Measurements from ENCODE around the gene SPA17.

SPA17 gene

DNA sequence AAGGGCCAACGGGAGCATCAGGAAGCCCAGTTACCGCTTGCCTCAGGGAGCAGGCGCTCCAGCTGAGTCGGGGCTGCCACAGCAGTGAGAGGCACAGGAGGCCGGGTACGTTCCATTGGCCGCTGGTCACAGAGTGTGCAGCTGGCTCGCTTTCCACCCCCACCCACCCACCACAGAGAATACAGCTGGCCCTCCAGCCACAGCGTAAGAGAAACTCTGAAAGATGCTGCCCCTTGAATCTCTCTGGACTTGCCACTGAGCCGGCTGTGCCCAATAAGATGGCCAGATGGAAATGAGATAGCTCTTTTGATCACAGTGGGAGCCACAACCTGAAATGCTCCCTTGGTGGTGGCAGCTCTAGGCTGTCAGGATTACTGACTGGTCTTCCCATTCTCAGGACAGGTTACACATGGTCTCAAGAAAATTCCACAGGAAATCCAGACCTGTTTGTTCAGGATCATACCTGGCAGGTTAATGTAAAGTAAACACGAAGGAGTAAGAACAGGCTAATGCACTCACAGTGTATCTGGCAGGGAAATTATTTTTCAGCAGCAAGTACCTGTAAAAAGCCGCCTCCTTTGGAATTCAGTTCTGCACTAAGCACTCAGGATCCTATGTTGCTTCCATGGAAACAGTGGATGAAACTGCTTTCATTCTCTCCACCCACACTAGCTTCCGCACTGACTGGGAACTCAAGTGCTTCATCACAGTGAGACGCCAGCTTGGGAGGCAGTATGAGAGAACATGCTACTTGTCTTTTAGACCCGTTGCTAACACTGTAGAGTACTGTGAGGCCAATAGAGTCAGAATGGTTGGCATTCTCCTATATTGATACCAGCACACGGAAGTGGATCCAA lies 16.7 kb upstream of the SPA17 start:
- no peaks in the 10 kb centered on the region for H3K9me2 ChIP-seq (replicated peaks; ENCODE audit: low read depth, low read length)
- H3K27me3 ChIP-seq (ENCODE audit: insufficient read depth, low read length, poor library complexity, severe bottlenecking): no peaks in the 10 kb centered on the region
- H2AFZ ChIP-seq (ENCODE audit: low read length): no peak overlapping the region
- no peaks in the 10 kb centered on the region for H3K9me3 ChIP-seq (ENCODE audit: insufficient read depth, low read depth, low read length)
- H3K79me2 ChIP-seq (ENCODE audit: insufficient read depth, low read length): no peaks in the 10 kb centered on the region
- no peaks in the 10 kb centered on the region for H3K36me3 ChIP-seq (ENCODE audit: insufficient read depth, low read length)
- H4K20me1 ChIP-seq (ENCODE audit: insufficient read depth, low read length, poor library complexity, severe bottlenecking): no peaks in the 10 kb centered on the region
- no peak overlapping the region for H3K4me3 ChIP-seq (ENCODE audit: low read length, poor library complexity, severe bottlenecking)
- TF ChIP-seq EZH2phosphoT487 (IDR thresholded peaks at IDR 0.05; ENCODE audit: borderline replicate concordance): no peak
- TF ChIP-seq, protein P1, sequence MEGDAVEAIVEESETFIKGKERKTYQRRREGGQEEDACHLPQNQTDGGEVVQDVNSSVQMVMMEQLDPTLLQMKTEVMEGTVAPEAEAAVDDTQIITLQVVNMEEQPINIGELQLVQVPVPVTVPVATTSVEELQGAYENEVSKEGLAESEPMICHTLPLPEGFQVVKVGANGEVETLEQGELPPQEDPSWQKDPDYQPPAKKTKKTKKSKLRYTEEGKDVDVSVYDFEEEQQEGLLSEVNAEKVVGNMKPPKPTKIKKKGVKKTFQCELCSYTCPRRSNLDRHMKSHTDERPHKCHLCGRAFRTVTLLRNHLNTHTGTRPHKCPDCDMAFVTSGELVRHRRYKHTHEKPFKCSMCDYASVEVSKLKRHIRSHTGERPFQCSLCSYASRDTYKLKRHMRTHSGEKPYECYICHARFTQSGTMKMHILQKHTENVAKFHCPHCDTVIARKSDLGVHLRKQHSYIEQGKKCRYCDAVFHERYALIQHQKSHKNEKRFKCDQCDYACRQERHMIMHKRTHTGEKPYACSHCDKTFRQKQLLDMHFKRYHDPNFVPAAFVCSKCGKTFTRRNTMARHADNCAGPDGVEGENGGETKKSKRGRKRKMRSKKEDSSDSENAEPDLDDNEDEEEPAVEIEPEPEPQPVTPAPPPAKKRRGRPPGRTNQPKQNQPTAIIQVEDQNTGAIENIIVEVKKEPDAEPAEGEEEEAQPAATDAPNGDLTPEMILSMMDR (conservative IDR thresholded peaks at IDR 0.05; ENCODE audit: low read length): no peak
- no peaks in the 10 kb centered on the region for H3K4me1 ChIP-seq (ENCODE audit: insufficient read depth, low read length, poor library complexity, severe bottlenecking)
- no peak overlapping the region for H3K9ac ChIP-seq (ENCODE audit: low read depth, low read length, poor library complexity, severe bottlenecking)
- H3F3A ChIP-seq (ENCODE audit: low read depth): no peaks in the 10 kb centered on the region
- no peak overlapping the region for H3K4me2 ChIP-seq (ENCODE audit: low read depth, low read length, poor library complexity, severe bottlenecking)

DNA sequence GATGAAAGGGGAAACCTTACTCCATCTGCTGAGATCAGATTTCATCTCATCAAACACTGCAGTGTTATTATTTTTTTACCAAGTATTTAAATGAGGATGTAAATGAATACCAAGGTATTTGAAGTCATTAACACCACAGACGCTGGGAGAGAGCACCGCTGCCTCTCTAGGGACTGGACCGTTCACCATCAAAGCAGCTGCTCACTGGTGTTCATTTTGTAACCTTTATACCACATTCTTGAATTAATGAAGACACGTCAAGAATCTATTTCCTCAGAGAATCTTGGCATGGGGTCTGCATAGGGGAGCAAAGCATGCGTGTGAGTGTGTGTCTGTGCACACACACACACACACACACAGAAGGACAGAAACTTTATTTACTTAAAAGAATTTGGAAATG lies 15.8 kb upstream of the SPA17 start:
- Histone ChIP-seq H3K9me3 (ENCODE audit: insufficient read depth, low read depth, low read length) (no peaks in the 10 kb centered on the region), H3K4me2 (ENCODE audit: low read depth, low read length, poor library complexity, severe bottlenecking) (no peak overlapping the region), H3K9me2 (replicated peaks; ENCODE audit: low read depth, low read length) (no peaks in the 10 kb centered on the region), H3K36me3 (ENCODE audit: insufficient read depth, low read length) (no peaks in the 10 kb centered on the region), H4K20me1 (ENCODE audit: insufficient read depth, low read length, poor library complexity, severe bottlenecking) (no peaks in the 10 kb centered on the region), H3K27me3 (ENCODE audit: insufficient read depth, low read length, poor library complexity, severe bottlenecking) (no peaks in the 10 kb centered on the region), H3K4me1 (ENCODE audit: insufficient read depth, low read length, poor library complexity, severe bottlenecking) (no peaks in the 10 kb centered on the region), H2AFZ (ENCODE audit: low read length) (no peak overlapping the region), H3K9ac (ENCODE audit: low read depth, low read length, poor library complexity, severe bottlenecking) (no peak overlapping the region), H3K4me3 (ENCODE audit: low read length, poor library complexity, severe bottlenecking) (no peak overlapping the region), H3K79me2 (ENCODE audit: insufficient read depth, low read length) (no peaks in the 10 kb centered on the region), H3F3A (ENCODE audit: low read depth) (no peaks in the 10 kb centered on the region)
- no peak for TF ChIP-seq EZH2phosphoT487 (IDR thresholded peaks at IDR 0.05; ENCODE audit: borderline replicate concordance)
- TF ChIP-seq, protein P1 (conservative IDR thresholded peaks at IDR 0.05; ENCODE audit: low read length): no peak

DNA sequence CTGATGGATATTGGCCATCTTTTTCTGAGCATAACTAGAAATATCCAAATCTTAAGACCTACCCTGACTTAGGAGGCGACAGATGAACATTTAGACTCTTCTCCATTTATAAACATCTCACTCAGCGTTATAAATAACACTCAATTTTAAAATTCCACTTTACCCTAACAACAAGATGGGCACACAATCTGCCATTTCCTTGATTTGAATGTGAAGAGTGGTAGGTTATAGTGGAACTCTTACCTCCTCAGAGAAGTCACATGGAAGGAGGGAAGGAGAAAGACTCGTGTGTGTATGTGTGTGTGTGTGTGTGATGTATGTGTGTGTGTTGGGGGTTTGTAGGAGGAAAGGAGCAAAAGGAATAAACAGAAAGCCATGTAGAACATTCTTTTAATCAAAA lies 15.2 kb upstream of the SPA17 start:
- H3K9me2 ChIP-seq (replicated peaks; ENCODE audit: low read depth, low read length): no peaks in the 10 kb centered on the region

More for the DNA sequence above, 15.2 kb upstream of the SPA17 start:
- Histone ChIP-seq H4K20me1 (ENCODE audit: insufficient read depth, low read length, poor library complexity, severe bottlenecking) (no peaks in the 10 kb centered on the region), H3F3A (ENCODE audit: low read depth) (no peaks in the 10 kb centered on the region), H3K4me2 (ENCODE audit: low read depth, low read length, poor library complexity, severe bottlenecking) (no peak overlapping the region), H3K9me3 (ENCODE audit: insufficient read depth, low read depth, low read length) (no peaks in the 10 kb centered on the region), H2AFZ (ENCODE audit: low read length) (no peak overlapping the region), H3K4me1 (ENCODE audit: insufficient read depth, low read length, poor library complexity, severe bottlenecking) (no peaks in the 10 kb centered on the region), H3K4me3 (ENCODE audit: low read length, poor library complexity, severe bottlenecking) (no peak overlapping the region), H3K27me3 (ENCODE audit: insufficient read depth, low read length, poor library complexity, severe bottlenecking) (no peaks in the 10 kb centered on the region), H3K9ac (ENCODE audit: low read depth, low read length, poor library complexity, severe bottlenecking) (no peak overlapping the region), H3K36me3 (ENCODE audit: insufficient read depth, low read length) (no peaks in the 10 kb centered on the region), H3K79me2 (ENCODE audit: insufficient read depth, low read length) (no peaks in the 10 kb centered on the region)
- TF ChIP-seq EZH2phosphoT487 (IDR thresholded peaks at IDR 0.05; ENCODE audit: borderline replicate concordance): no peak
- TF ChIP-seq, protein P1 (conservative IDR thresholded peaks at IDR 0.05; ENCODE audit: low read length): no peak

Data from Loucy (cell line).